Medulla oblongata (tissue), 1 donor: Measurements from ENCODE around the gene PRIM1.
A peak's percentile ranks its signal among the peaks of the same experiment; 100 is the strongest.
"Not testable (repeated sequence)": the region's sequence is repeated elsewhere in the genome, so short reads cannot be mapped to it uniquely, and the experiment has no call there.

Experiments
- DNase-seq: peaks from one replicate; pipeline ENCODE4 v3.0.0-alpha.2; 2015; ENCODE audit errors: extremely low spot score

The PRIM1 gene

DNA sequence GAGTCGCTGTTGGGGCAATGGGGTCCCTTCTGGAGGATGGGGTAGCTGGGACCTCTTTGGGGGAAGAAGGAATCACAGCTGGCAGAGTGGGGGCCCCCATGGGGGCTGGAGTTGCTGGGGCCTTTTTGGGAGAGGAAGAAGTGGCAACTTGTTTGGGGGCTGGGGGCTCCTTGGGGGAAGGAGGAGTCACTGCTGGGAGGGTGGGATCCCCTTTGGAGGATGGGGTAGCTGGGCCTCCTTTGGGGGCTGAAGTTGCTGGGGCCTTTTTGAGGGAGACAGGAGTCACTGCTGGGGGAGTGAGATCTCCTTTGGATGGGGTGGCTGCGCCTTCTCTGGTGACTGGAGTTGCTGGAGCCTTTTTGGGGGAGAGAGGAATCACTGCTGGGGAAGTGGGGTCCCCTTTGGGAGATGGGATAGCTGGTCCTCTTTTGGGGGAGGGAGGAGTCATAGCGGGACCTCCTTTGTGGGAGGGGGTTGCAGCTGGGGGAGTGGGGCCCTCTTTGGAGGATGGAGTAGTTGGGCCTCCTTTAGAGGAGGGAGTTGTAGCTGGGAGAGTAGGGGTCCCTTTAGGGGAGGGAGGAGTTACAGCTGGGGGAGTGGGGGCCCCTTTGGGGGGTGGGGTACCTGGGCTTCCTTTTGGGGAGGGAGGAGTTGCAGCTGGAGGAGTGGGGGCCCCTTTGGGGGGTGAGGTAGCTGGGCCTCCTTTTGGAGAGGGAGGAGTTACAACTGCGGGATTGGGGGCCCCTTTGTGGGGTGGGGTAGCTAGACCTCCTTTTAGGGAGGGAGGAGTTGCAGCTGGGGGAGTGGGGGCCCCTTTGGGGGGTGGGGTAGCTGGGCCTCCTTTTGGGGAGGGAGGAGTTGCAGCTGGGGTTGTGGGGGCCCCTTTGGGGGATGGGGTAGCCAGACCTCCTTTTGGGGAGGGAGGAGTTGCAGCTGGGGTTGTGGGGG is 34.9 kb downstream of the PRIM1 start:
- DNase-seq, result no peak

DNA sequence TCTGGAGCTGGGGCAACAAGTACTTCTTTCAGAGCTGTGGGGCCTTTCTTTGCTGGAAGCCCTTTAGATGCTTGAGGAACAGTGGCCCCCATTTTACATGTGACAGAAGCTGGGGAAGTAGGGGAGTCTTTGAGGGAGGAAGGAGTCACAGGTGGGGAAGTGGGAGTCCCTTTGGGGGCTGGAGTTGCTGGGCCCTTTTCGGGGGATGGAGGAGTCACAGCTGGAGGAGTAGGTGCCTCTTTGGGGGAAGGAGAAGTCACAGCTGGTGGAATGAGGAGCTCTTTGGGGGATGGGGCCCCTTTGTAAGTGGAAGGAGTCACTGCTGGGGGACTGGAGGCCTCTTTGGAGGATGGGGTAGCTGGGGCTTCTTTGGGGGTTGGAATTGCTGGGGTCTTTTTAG is 35.7 kb downstream of the PRIM1 start:
- no peak for DNase-seq

DNA sequence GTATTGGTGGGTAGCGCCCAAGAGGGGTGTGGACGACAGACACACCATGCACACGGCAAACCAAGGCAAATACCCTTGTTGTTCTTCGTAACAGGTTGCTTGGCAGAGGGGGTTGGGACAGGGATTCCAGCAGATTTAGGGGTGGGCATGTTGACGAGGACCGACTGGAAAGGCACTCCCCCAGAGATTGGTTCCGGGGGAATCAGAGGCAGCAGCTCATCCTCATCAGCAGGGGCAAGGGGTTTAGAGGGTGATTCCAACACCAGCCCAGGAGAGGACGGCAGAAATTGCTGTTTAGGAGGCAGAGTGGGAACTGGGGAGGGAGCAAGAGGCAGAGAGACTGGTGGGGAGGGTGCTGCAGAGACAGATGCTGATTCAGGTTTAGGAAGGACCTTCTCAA is 36.3 kb downstream of the PRIM1 start:
- no peak for DNase-seq

DNA sequence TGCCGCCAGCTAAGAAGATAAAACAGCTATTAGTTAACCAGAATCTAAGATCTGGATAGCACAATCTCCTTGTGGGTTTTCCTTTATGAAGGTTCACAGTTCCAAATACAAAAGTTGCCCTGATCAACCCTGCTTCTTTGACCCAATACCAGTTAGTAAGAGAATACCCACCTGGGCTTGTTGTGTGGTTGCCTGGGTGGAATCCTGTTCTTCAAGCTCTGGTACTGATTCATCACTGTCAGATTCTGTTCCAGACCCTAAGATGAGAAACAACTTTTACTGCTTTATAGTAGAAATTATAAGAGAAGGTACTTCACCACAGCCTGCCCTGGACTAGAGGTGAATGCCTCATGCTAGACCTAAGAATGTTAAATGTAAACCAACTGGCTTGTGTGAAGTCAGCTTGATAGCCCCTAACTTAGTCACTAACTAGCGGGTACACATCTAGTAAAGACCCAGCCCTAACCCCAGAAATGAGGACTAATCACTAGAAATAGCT is 37.6 kb downstream of the PRIM1 start:
- no peak for DNase-seq

DNA sequence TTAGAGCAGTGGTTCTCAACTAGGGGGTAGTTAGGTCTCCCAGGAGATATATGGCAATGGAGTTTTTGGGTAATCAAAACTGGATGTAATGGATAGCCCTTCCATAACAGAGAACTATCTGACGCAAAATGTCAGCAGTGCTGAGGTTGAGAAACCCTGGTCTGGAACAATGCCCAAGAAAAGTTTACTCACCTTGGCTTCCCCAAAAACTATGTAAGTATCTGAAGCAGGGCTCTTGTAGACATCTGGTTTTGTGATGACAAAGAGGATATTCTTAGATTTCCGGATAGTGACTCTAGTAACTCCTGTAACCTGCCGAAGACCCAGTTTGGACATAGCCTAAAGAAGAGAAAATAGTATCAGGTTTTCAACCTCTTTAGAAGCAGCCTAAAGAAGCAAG is 38.8 kb downstream of the PRIM1 start:
- no peak for DNase-seq

DNA sequence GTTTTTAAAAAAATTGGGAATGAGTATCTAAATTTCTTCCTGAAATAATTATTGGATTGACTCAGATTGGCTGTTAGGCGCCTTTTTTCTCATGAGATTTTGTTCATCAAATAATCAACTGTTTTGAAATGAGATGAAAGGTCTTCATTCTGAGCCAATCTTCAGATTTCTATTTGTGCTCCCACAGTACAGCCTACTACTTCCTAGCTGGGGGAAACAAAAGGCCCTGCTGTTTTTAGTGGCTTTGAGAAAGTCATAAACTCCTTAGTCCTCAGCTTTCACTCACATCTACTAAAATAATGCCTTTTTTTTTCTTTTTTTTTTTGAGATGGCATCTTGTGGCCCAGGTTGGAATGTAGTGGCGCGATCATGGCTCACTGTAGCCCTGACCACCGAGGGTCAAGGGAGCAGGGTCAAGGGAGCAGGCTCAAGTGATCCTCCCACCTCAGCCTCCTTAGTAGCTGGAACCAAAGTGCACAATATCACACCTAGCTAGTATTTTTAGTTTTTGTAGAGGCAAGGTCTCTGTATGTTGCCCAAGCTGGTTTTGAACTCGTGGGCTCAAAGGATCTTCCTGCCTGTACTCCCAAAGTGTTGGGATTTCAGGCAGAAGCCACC is 42.3 kb downstream of the PRIM1 start:
- no peak for DNase-seq

DNA sequence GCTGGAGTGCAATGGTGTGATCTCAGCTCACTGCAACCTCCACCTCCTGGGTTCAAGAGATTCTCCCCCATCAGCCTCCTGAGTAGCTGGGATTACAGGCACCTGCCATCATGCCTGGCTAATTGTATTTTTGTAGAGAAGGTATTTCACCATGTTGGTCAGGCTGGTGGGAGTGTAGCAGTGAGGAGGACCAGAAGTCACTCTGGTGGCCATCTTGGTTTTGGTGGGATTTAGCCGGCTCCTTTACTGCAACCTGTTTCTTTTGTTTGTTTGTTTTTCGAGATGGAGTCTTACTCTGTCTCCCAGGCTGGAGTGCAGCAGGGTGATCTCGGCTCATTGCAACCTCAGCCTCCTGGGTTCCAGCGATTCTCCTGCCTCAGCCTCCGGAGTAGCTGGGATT is 47.6 kb downstream of the PRIM1 start:
- not testable (repeated sequence) for DNase-seq

DNA sequence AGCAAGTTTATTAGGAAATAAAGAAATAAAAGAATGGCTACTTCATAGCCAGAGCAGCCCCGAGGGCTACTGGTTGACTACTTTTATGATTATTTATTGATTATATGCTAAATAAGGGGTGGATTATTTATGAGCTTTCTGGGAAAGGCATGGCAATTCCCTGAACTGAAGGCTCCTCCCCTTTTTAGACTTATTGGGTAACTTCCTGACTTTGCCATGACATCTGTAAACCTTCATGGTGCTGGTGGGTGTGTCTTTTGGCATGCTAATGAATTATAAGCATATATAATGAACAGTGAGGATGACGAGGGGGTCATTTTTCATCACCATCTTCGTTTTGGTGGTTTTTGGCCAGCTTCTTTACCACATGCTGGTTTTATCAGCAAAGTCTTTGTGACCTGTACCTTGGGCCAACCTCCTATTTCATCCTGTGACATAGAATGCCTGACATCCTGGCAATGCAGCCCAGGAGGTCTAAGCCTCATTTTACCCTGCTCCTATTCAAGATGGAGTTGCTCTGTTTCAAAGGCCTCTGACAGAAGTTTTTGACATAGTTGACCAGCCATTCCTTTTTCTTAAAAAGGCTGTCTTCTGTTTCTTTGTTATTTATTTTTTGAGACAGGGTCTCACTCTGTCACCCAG is 53.0 kb downstream of the PRIM1 start:
- no peak for DNase-seq

DNA sequence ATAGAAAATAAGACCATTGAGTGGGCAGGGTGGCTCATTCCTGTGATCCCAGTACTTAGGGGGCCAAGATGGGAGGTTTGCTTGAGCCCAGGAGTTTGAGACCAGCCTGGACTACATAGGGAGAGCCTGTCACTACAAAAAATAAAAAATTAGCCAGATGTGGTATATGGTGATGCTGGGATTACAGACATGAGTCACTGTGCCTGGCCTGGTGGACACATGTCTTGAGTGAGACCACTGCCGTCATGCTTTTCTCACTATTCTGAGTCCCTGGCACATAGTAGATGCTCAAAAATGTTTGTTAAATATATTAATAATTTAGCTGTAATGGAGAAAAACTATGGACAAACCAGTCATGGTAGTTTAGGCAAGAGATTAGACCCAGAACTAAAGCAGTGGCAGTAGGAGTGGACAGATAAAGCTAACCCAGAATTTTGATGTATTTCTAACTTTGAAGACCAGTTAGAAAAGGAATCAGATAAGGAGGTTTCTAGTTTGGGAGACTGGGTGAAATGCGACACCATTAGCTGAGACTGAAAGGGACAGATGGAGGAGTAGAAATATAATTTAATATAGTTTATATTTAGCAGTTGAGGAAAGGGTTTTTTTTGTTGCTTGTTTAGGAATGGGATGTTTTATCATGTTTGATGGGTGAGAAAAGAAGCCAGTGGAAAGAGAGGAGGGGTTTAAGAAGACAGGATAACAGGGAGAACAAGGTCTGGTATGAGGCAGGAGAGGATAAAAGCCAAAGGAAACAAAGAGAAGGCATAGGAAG is 56.6 kb downstream of the PRIM1 start:
- DNase-seq, result no peak

DNA sequence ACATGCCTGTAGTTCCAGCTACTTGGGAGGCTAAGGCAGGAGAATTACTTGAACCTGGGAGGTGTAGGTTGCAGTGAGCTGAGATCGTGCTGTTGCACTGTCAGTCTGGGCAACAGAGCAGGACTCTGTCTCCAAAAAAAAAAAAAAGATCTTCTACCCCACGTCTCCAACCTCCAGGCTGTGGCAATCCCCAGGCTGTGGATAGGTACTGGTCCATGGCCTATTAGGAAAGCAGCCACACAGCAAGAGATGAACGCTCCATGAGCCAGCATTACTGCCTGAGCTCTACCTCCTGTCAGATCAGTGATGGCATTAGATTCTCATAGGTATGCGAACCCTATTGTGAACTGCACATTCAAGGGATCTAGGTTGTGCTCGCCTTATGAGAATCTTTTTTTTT is 58.0 kb downstream of the PRIM1 start:
- no peak for DNase-seq

DNA sequence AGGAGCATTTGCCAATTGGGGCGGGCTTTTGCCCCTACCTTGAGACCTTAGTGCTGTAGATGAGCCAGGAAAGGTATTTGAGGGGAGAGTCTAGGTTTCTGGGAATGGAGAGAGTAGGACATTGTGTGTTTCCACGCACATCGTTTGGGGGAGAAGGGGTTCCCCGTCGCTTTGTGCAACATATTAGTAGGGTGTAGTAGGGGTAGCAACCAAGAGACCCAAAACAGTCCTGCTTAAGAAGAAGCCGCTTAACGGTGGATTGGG is 63.3 kb downstream of the PRIM1 start:
- DNase-seq, result no peak

DNA sequence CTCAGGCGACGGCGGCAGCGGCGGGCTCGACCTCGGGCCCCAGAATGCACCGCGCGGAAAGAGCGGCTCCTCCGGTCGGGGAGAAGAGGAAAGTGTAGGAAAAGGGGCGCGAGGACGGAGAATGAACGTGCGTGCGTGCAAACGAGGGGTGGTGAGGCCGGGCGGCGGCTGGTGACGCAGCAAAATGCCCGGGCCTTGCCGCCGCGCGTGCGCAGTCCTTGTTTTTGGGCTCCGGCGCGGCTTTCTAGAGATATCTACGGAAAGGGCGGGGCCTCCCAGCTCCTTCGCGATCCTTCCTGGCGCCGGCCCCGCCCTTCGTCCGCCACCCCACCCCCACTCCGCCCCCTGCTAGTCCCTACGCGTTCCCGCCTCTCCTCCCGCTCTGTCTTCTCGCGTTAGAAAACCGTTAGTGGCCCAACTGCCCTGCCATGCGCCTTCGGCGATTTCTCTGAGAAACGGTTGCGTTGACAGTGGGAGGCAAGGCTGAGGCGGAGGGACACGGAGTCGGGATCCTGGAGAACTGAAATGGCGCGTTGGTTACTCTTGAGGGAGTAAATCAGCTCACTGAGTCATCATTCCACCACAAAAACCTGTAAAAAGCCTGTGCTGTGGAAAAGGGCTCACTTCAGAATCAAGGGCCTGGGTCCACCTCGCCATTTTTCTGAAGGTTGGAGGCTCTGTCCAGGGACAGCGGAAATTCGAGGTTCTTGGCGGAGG is 63.8 kb downstream of the PRIM1 start, which contains the start of gene PTGES3:
TSS of gene PTGES3 (minus strand) at position 156 of the 717 bp plus-strand sequence. CDS start 285 bp downstream, outside the sequence.
- DNase-seq, result peak; percentile 96

DNA sequence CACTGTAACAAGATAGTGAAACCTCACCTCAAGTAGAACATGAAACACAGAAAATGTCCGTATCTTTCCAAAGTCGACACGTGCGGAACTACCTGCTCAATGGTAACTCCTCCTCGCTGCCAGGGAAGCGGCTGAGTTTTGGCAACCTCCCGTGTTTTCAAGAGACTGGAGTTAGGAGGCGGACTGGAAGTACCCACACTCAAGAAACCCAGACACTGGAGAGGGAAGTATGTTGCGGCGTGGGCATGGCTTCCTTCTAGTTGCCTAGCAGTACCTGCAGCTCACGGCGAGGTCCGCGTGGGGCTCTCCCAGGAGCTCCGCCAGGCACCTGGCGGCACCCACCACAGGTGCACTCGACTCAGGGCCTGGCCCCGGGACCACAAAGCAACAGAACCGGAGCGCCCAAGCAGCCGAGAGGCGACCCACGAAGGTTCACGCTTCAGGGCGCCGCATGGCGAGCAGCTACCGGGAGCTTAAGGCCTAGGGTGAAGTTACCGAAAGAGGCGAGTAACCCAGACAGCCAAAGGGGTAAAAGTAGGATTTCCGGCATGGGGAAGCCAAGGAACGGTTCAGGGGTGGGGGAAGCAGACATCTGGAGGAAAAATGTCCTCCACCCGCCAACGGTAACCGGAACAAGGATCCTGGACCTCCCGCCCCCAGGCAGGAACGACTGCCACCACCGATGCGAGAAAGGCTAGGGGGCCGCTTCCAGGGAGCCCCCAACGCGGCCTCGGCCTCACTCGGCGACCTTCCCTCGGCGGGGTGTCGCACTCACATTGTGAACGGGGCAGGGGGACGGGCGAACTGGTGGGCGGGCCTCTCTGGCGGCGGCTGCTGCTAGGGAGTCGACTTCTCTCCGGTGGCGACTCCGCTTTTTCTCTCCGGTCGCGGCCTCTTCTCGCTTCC is 64.6 kb downstream of the PRIM1 start:
- peak; percentile 74 for DNase-seq

DNA sequence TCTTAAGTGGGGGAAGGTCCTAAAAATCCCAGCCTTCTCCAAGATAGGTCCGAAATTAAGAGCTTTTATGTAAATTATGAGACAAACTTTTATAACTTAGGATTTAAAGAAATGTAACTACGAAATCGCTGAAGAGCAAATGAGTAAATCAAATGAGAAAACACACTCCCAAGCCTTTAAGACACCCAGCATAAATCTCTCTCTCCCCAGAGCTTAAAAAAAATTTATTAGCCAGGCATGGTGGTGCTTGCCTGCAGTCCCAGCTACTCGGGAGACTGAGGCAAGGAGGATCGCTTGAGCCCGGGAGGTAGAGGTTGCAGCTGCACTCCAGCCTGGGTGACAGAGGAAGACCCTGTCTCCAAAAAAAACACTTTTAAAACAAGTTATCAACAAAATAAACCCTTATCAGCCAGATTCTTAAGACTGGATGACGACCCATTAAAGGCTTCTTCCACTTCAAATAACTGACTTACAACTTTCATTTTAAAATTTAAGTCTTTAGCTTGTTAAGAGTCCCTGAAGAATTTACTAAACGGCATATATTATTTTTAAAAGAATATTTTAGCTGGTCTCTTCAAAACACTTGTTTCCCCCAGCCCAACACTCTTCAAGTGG is 67.3 kb downstream of the PRIM1 start:
- DNase-seq, result peak; percentile 13

DNA sequence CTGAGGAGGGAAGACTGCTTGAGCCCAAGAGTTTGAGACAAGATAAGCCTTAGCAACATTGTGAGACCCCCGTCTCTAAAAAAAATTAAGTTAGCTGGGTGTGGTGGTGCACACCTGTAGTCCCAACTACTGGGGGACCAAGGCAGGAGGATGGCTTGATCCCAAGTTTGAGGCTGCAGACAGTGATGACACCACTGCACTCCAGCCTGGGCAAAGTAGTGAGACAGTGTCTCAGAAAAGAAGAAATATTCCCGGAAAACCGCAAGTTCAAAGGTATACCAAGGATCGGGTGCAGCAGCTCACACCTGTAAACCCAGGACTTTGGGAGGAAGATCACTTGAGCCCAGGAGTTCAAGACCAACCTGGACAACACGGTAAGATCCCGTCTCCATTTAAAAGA is 69.8 kb downstream of the PRIM1 start:
- no peak for DNase-seq
